Liver (tissue), 3 donors: ENCODE data around the gene TRAF7.

Source experiments
- GABPA ChIP-seq, 2 donors: IDR thresholded peaks in 1 of 2; conservative IDR thresholded peaks in 1 of 2; 2 replicates each; pipeline ENCODE4 v1.6.1; 2016; ENCODE audit warnings: antibody characterized with exemption in 2 of 2, mild to moderate bottlenecking in 1 of 2, moderate library complexity in 1 of 2
- RAD21 ChIP-seq, 2 donors: IDR thresholded peaks; 2 replicates each; pipeline ENCODE4 v1.6.1; 2016; ENCODE audit warnings: antibody characterized with exemption in 2 of 2, mild to moderate bottlenecking in 2 of 2
- YY1 ChIP-seq: IDR thresholded peaks from 2 replicates; pipeline ENCODE4 v1.6.1; 2016; ENCODE audit warnings: antibody characterized with exemption, mild to moderate bottlenecking
- TF ChIP-seq, protein P1 (sequence below): fragments of 150-350 bp; IDR thresholded peaks from 2 replicates; pipeline ENCODE4 v1.5.1; 2017; ENCODE audit warnings: improper control_type of control experiment, low read depth, low read length; ENCODE audit not compliant: missing input control
- TF ChIP-seq, protein P2 (sequence below): IDR thresholded peaks from 2 replicates; pipeline ENCODE4 v1.6.1; 2016; ENCODE audit warnings: antibody characterized with exemption
- donor health status: healthy.
- donor health status: healthy.

DNA sequence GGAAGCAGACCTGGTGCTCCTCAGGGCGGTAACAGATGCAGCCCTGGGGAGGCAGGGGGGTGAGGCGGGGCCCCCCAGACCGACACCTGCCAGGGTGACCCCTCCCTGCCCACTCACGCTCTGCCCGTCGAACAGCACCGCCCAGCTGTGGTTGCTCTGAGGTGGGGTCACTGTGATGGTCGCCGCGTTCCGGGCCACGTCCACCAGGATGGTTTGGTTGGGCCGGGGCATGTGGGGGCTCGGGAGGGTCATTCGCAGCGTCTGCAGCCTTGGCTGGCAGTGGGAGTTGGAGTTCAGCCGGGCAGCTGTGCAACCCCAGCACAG lies 54.4 kb downstream of the TRAF7 start:
- TF ChIP-seq, protein P1, sequence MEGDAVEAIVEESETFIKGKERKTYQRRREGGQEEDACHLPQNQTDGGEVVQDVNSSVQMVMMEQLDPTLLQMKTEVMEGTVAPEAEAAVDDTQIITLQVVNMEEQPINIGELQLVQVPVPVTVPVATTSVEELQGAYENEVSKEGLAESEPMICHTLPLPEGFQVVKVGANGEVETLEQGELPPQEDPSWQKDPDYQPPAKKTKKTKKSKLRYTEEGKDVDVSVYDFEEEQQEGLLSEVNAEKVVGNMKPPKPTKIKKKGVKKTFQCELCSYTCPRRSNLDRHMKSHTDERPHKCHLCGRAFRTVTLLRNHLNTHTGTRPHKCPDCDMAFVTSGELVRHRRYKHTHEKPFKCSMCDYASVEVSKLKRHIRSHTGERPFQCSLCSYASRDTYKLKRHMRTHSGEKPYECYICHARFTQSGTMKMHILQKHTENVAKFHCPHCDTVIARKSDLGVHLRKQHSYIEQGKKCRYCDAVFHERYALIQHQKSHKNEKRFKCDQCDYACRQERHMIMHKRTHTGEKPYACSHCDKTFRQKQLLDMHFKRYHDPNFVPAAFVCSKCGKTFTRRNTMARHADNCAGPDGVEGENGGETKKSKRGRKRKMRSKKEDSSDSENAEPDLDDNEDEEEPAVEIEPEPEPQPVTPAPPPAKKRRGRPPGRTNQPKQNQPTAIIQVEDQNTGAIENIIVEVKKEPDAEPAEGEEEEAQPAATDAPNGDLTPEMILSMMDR = no peak
- TF ChIP-seq GABPA (IDR thresholded peaks at IDR 0.05 in 1 of 2, conservative IDR thresholded peaks at IDR 0.05 in 1 of 2) (no peak), YY1 (no peak), RAD21 (IDR thresholded peaks at IDR 0.05) (no peak)
- TF ChIP-seq, protein P2, sequence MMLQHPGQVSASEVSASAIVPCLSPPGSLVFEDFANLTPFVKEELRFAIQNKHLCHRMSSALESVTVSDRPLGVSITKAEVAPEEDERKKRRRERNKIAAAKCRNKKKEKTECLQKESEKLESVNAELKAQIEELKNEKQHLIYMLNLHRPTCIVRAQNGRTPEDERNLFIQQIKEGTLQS = no peak
